Measurements from ENCODE around the gene NUDT16. TPM values are rescaled to one million over a fixed set of nuclear protein-coding genes. Genes with fewer than 3 reads are reported as not detected.

Gene NUDT16
- total RNA-seq, 3 donors from 2014 or later = 31.7 to 45.9 (median 39.9) TPM

GRCh38 chr3:131349946-131350347 is 31.6 kb upstream of the NUDT16 start:
- Histone ChIP-seq H3K4me3 (no peak overlapping the region), H3K4me1 (ENCODE audit: low read depth) (no peaks in the 10 kb centered on the region), H3K36me3 (ENCODE audit: low read depth) (no peaks in the 10 kb centered on the region), H3K9me3 (no peaks in the 10 kb centered on the region)
- ATAC-seq = no peak
- TF ChIP-seq CTCF (IDR thresholded peaks at IDR 0.05) = no peak
- intact Hi-C loops (cut with DNase I, micrococcal nuclease) = no loop called here
- no peak for DNase-seq

GRCh38 chr3:131350506-131350905 is 31.1 kb upstream of the NUDT16 start:
- Histone ChIP-seq H3K36me3 (ENCODE audit: low read depth) (no peaks in the 10 kb centered on the region), H3K4me1 (ENCODE audit: low read depth) (no peaks in the 10 kb centered on the region), H3K9me3 (no peaks in the 10 kb centered on the region), H3K4me3 (no peak overlapping the region)
- intact Hi-C loops (cut with DNase I, micrococcal nuclease) = no loop called here
- no peak for TF ChIP-seq CTCF (IDR thresholded peaks at IDR 0.05)
- ATAC-seq (no peak), DNase-seq (no peak)

GRCh38 chr3:131353016-131353877 is 28.3 kb upstream of the NUDT16 start:
- no peak for DNase-seq
- Histone ChIP-seq H3K4me3 (no peak overlapping the region), H3K36me3 (ENCODE audit: low read depth) (no peaks in the 10 kb centered on the region), H3K9me3 (no peaks in the 10 kb centered on the region), H3K4me1 (ENCODE audit: low read depth) (no peaks in the 10 kb centered on the region)
- intact Hi-C loops (cut with DNase I, micrococcal nuclease) = no loop called here
- no peak for ATAC-seq
- no peak for TF ChIP-seq CTCF (IDR thresholded peaks at IDR 0.05)

GRCh38 chr3:131353986-131354385 is 27.6 kb upstream of the NUDT16 start:
- Histone ChIP-seq H3K4me1 (ENCODE audit: low read depth) (no peaks in the 10 kb centered on the region), H3K9me3 (no peaks in the 10 kb centered on the region), H3K36me3 (ENCODE audit: low read depth) (no peaks in the 10 kb centered on the region), H3K4me3 (no peak overlapping the region)
- ATAC-seq = no peak
- DNase-seq = no peak
- intact Hi-C loops (cut with DNase I, micrococcal nuclease) = no loop called here
- TF ChIP-seq CTCF (IDR thresholded peaks at IDR 0.05) = no peak

DNA sequence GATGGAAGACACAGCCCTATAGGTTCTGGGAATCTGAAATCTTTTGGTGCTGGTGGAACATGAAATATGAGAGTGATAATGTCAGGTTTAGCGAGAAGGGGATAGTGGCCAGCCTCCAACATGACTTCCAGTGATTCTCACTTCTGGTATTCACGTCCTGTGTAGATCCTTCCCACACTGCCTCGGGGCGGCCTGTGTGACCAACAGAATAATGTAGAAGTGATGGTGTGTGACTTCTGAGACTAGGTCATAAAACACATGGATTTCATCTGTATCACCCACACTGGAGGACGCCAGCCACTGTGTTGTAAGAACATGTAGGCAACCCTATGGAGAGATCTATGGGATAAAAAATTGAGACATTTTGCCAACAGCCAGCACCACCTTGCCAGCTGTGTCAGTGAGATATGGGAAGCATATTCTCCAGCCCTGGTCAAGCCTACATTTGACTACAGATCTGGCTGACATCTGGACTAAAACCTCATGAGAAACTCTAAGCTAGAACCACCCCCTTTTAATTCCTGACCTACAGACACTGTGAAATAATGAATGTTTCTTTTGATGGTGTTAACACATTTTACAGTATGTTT is 25.5 kb upstream of the NUDT16 start:
- Histone ChIP-seq H3K36me3 (ENCODE audit: low read depth) (no peaks in the 10 kb centered on the region), H3K4me3 (no peak overlapping the region), H3K4me1 (ENCODE audit: low read depth) (no peaks in the 10 kb centered on the region), H3K9me3 (no peaks in the 10 kb centered on the region)
- no peak for DNase-seq
- intact Hi-C loops (cut with DNase I, micrococcal nuclease) = no loop called here
- no peak for ATAC-seq
- TF ChIP-seq CTCF (IDR thresholded peaks at IDR 0.05) = no peak

Measured in mucosa of descending colon (tissue), 3 donors.